K562 (cell line): ENCODE measurements around the gene FAM162B. TPM values are rescaled to one million over a fixed set of nuclear protein-coding genes. Genes with fewer than 3 reads are reported as not detected.

Experiments
- ATAC-seq: fragments of 200-7000 bp; cut with Tn5 transposase; 3 replicates; pipeline ENCODE4 v1.9.1; 2020; ENCODE audit warnings: moderate library complexity
- BruUV-seq: library from RNA; stranded (reverse); fragments of 400-500 nt; replicated peaks from 2 replicates; lab custom pipeline; 2021; lab: Mats Ljungman, UMichigan
- CTCF ChIA-PET: fragments of 300-600 bp; formaldehyde crosslinking; extraction: SDS; loops from one replicate; lab custom pipeline; 2021; ENCODE audit warnings: low intra/inter-chr PET ratio; lab: Yijun Ruan, JAX
- POLR2A ChIA-PET: fragments of 300-600, 350-650 bp; sonication (Branson Sonifier 250); formaldehyde crosslinking; extraction: SDS; loops from one replicate; lab custom pipeline; 2021; ENCODE audit warnings: antibody characterized with exemption, inconsistent platforms; lab: Yijun Ruan, JAX
- DNase-seq, 4 experiments: peaks; one replicate each; pipeline versions ENCODE4 v3.0.0 to v3.0.0-alpha.2; 2011 to 2018; ENCODE audit warnings: low spot score in 3 of 4, mixed read lengths in 3 of 4; ENCODE audit errors: extremely low read depth in 1 of 4
- FAIRE-seq: peaks from 2 replicates; lab custom pipeline; 2011; peaks lifted over from hg19 to GRCh38; lab: Jason Lieb, UNC
- H2AFZ ChIP-seq: 2 replicates; pipeline ENCODE4 v1.6.0; 2011; ENCODE audit warnings: low read depth, low read length, control low read depth, inconsistent platforms
- H3K27ac ChIP-seq: fragments of 200-600 bp; 3 replicates; pipeline ENCODE4 v1.8.0; 2011; ENCODE audit warnings: low read depth, mild to moderate bottlenecking, control low read depth, inconsistent platforms, low read length, moderate library complexity, mixed read lengths; ENCODE audit errors: extremely low read depth
- H3K27me3 ChIP-seq, 2 experiments: fragments of 300-600 bp in 1 of 2; 2 replicates in 1 of 2; 3 replicates in 1 of 2; pipeline versions ENCODE4 v1.6.0 to v1.8.0; 2011; ENCODE audit warnings: inconsistent platforms in 2 of 2, low read length in 2 of 2, mild to moderate bottlenecking in 1 of 2, mixed read lengths in 1 of 2, moderate library complexity in 1 of 2; ENCODE audit not compliant: control insufficient read depth in 2 of 2, insufficient read depth in 2 of 2
- H3K36me3 ChIP-seq: fragments of 300-600 bp; 3 replicates; pipeline ENCODE4 v1.8.0; 2011; ENCODE audit warnings: mild to moderate bottlenecking, low read length, inconsistent platforms; ENCODE audit not compliant: control insufficient read depth, insufficient read depth
- H3K4me1 ChIP-seq, 2 experiments: fragments of 200-600 bp in 1 of 2; replicated peaks in 1 of 2; 2 replicates in 1 of 2; 3 replicates in 1 of 2; pipeline versions ENCODE4 v1.5.1 to v1.8.0; 2011; ENCODE audit warnings: inconsistent platforms in 2 of 2, low read length in 2 of 2, mild to moderate bottlenecking in 1 of 2, mixed read lengths in 1 of 2, moderate library complexity in 1 of 2; ENCODE audit not compliant: control insufficient read depth in 2 of 2, insufficient read depth in 2 of 2
- H3K4me2 ChIP-seq: 2 replicates; pipeline ENCODE4 v1.6.1; 2011; ENCODE audit warnings: low read length, control low read depth, inconsistent platforms, mixed read lengths; ENCODE audit not compliant: insufficient read depth
- H3K4me3 ChIP-seq: fragments of 200-600 bp; sonication (generic), shearing (Covaris generic); 2 replicates; pipeline ENCODE4 v1.5.1; 2016; ENCODE audit warnings: control low read depth, inconsistent platforms
- H3K79me2 ChIP-seq: fragments of 200-600 bp; 3 replicates; pipeline ENCODE4 v1.8.0; 2011; ENCODE audit warnings: low read length, inconsistent platforms; ENCODE audit not compliant: control insufficient read depth, insufficient read depth
- H3K9ac ChIP-seq, 2 experiments: 2 replicates each; pipeline versions ENCODE4 v1.6.0 to v1.6.1; 2011; ENCODE audit warnings: low read depth in 2 of 2, low read length in 2 of 2, control low read depth in 1 of 2, inconsistent platforms in 1 of 2, mild to moderate bottlenecking in 1 of 2, mixed read lengths in 1 of 2; ENCODE audit not compliant: insufficient read depth in 1 of 2
- H3K9me1 ChIP-seq: one replicate; pipeline ENCODE4 v1.6.0; 2011; ENCODE audit warnings: inconsistent platforms, mild to moderate bottlenecking, low read length, moderate library complexity; ENCODE audit not compliant: control insufficient read depth, insufficient read depth
- H3K9me3 ChIP-seq: replicated peaks from 2 replicates; pipeline ENCODE4 v1.5.1; 2011; ENCODE audit warnings: low read depth, low read length, inconsistent platforms; ENCODE audit not compliant: control insufficient read depth, insufficient read depth
- H4K20me1 ChIP-seq: replicated peaks from 2 replicates; pipeline ENCODE4 v1.6.1; 2011; ENCODE audit warnings: low read length, inconsistent platforms, mixed read lengths; ENCODE audit not compliant: control insufficient read depth, insufficient read depth
- HSF4 ChIP-seq: fragments of 250-450 bp; sonication (Bioruptor Pico); IDR thresholded peaks from 2 replicates; pipeline ENCODE4 v2.1.2; 2022; ENCODE audit warnings: mild to moderate bottlenecking, moderate library complexity, borderline replicate concordance
- KDM2B ChIP-seq: fragments of 250-450 bp; sonication (Bioruptor Pico); IDR thresholded peaks from 2 replicates; pipeline ENCODE4 v1.8.0; 2021; ENCODE audit warnings: mild to moderate bottlenecking, moderate library complexity
- RBM34 ChIP-seq: fragments of 200-400 bp; formaldehyde crosslinking; IDR thresholded peaks from 2 replicates; pipeline ENCODE4 v1.6.1; 2018; ENCODE audit warnings: low read length, borderline replicate concordance; ENCODE audit not compliant: insufficient read depth
- SFPQ ChIP-seq: fragments of 200-400 bp; formaldehyde crosslinking; IDR thresholded peaks from 2 replicates; pipeline ENCODE4 v1.6.1; 2017; ENCODE audit warnings: mild to moderate bottlenecking, low read depth, low read length, moderate library complexity
- TEAD4 ChIP-seq, 2 experiments: sonication (generic) in 1 of 2; formaldehyde crosslinking in 1 of 2; IDR thresholded peaks; 2 replicates each; pipeline versions ENCODE4 v1.6.1 to v1.8.0; 2012 to 2022; ENCODE audit warnings: borderline replicate concordance in 1 of 2, inconsistent platforms in 1 of 2, low read length in 1 of 2, mild to moderate bottlenecking in 1 of 2, missing genetic modification reagents in 1 of 2
- ZNF232 ChIP-seq: sonication (generic); formaldehyde crosslinking; IDR thresholded peaks from 2 replicates; pipeline ENCODE4 v1.8.0; 2022; ENCODE audit warnings: mild to moderate bottlenecking, missing genetic modification reagents
- ZNF449 ChIP-seq: fragments of 250-450 bp; sonication (Bioruptor Pico); IDR thresholded peaks from 2 replicates; pipeline ENCODE4 v1.8.0; 2022; ENCODE audit warnings: moderate library complexity, mild to moderate bottlenecking, inconsistent platforms
- ZNF511 ChIP-seq: sonication (generic); formaldehyde crosslinking; IDR thresholded peaks from 2 replicates; pipeline ENCODE4 v1.8.0; 2022; ENCODE audit warnings: mild to moderate bottlenecking, missing genetic modification reagents
- WGBS: fragments of 100-300 bp; shearing (Covaris generic); methylation state at CpG from one replicate; pipeline ENCODE4 v1.1.6; 2016; ENCODE audit warnings: low coverage, mixed read lengths; ENCODE audit not compliant: insufficient coverage; ENCODE audit errors: missing lambda C conversion rate; 5-methylcytosine and 5-hydroxymethylcytosine counted together
- in situ Hi-C: fragments of 300-500 bp; cut with MboI; formaldehyde crosslinking; loops from 4 replicates; pipeline ENCODE4 v1.15.0; 2018; ENCODE audit warnings: inconsistent platforms, mixed read lengths
- intact Hi-C: fragments of 100-400 bp; cut with micrococcal nuclease; formaldehyde crosslinking; loops from 2 replicates; pipeline ENCODE4 v1.14.2; 2022
- polyA plus RNA-seq, 8 experiments: library from polyadenylated mRNA; depleted of rRNA in 4 of 8; stranded (reverse) in 5 of 8; unstranded in 3 of 8; fragments of >200 nt; fragmentation: Nextera tagmentation in 2 of 8; fragmentation: Illumina TruSeq in 1 of 8; extraction: Ambion mirVana in 2 of 8; extraction: Trizol in 1 of 8; gene quantifications; 2 replicates each; pipeline versions ENCODE4 v1.2.1 to v1.2.3, GENCODE V29; 2011 to 2014; ENCODE audit warnings: inconsistent platforms in 1 of 8, missing spikeins in 1 of 8
- total RNA-seq, 7 experiments: library from RNA; depleted of rRNA in 6 of 7; stranded (reverse); fragments of >200 nt in 6 of 7; fragmentation: Illumina TruSeq in 2 of 7; extraction: Trizol in 2 of 7; gene quantifications; 2 replicates each; pipeline versions ENCODE4 v1.2.1 to v1.2.3, GENCODE V29; 2011 to 2021; ENCODE audit warnings: low replicate concordance in 1 of 7

The FAM162B gene
- total and polyA plus RNA-seq, 9 of the 15 experiments (the other 6 are each of a cell fraction or from before 2014, with no cell fraction given) = not detected

- ChIA-PET POLR2A (no interaction called here), CTCF (no interaction called here)
- TF ChIP-seq RBM34 = no peak
- no peak for TF ChIP-seq TEAD4 (IDR thresholded peaks at IDR 0.05; ENCODE audit: low read length)
- no peak for TF ChIP-seq TEAD4 (CRISPR knock-in tag; IDR thresholded peaks at IDR 0.05; ENCODE audit: borderline replicate concordance)
- TF ChIP-seq HSF4 (CRISPR knock-in tag) = no peak
- TF ChIP-seq ZNF232 = no peak
- no peak overlapping the region for H3K27ac ChIP-seq
- H3K9me1 ChIP-seq = no peaks in the 10 kb centered on the region
- H3K27me3 ChIP-seq = no peaks in the 10 kb centered on the region
- no peaks in the 10 kb centered on the region for H3K9me3 ChIP-seq
- no peak overlapping the region for H3K4me3 ChIP-seq
- H3K79me2 ChIP-seq = no peaks in the 10 kb centered on the region
- no TSS peak for BruUV-seq
- no peak overlapping the region for H3K9ac ChIP-seq
- ATAC-seq (no peak), FAIRE-seq (no peak), DNase-seq (no peak)
- intact Hi-C loops (no loop called here), in situ Hi-C loops (no loop called here)
- no peak overlapping the region for H2AFZ ChIP-seq
- peaks cover 0 to 4% of the 10 kb centered on the region in 2 experiments; a peak in 1 of 5 replicates for H3K4me1 ChIP-seq
- no peaks in the 10 kb centered on the region for H4K20me1 ChIP-seq
- no peak overlapping the region for H3K4me2 ChIP-seq
- 69% methylated on average over 11 of the region's 11 CpGs for WGBS
- H3K36me3 ChIP-seq = no peaks in the 10 kb centered on the region
Observed at GRCh38 chr6:116763906-116764628, 1.5 kb downstream of the FAM162B start.

- Histone ChIP-seq H3K9me3 (no peaks in the 10 kb centered on the region), H3K4me1 (peaks cover 0 to 4% of the 10 kb centered on the region in 2 experiments; a peak in 1 of 5 replicates), H3K36me3 (no peaks in the 10 kb centered on the region), H3K27ac (no peak overlapping the region), H3K79me2 (no peaks in the 10 kb centered on the region), H4K20me1 (no peaks in the 10 kb centered on the region), H3K27me3 (no peaks in the 10 kb centered on the region), H2AFZ (no peak overlapping the region), H3K9me1 (no peaks in the 10 kb centered on the region), H3K4me2 (no peak overlapping the region), H3K4me3 (no peak overlapping the region), H3K9ac (no peak overlapping the region)
- ChIA-PET CTCF (no interaction called here), POLR2A (interaction anchor here (0.6 kb wide), 1 partner anchor 198 kb away, joined by 3 read pairs; no protein-coding TSS in a partner anchor)
- intact Hi-C loops (no loop called here), in situ Hi-C loops (no loop called here)
- ATAC-seq (no peak), DNase-seq (no peak), FAIRE-seq (no peak)
- no TSS peak for BruUV-seq
- TF ChIP-seq SFPQ (no peak), ZNF511 (no peak), KDM2B (CRISPR knock-in tag) (no peak), ZNF449 (no peak)
Observed at GRCh38 chr6:116763048-116763447, 2.5 kb downstream of the FAM162B start.
